ENCODE data around the gene PPARG. TPM values are rescaled to one million over a fixed set of nuclear protein-coding genes. Genes with fewer than 3 reads are reported as not detected.

The PPARG gene
- total and polyA plus RNA-seq, 2 of the 13 experiments (the other 11 are each of a cell fraction or from before 2014, with no cell fraction given): 13.9 to 58.3 TPM

- TF ChIP-seq KDM2A (CRISPR knock-in tag; IDR thresholded peaks at IDR 0.05; ENCODE audit: borderline replicate concordance, low read depth) (peak; percentile 41; the same call in 1 of the 2 replicates), ZNF414 (CRISPR knock-in tag; IDR thresholded peaks at IDR 0.05) (peak; percentile 50; the same call in 1 of the 2 replicates), HMGXB4 (CRISPR knock-in tag; IDR thresholded peaks at IDR 0.05; ENCODE audit: borderline replicate concordance in 1 of 2, low read depth in 1 of 2) (0 out of 4 replicates have a peak, but pooled peaks of 1 of the 2 experiments have one; percentile 7), ZSCAN30 (CRISPR knock-in tag; IDR thresholded peaks at IDR 0.05) (no peak), MBNL3 (CRISPR knock-in tag; conservative IDR thresholded peaks at IDR 0.05) (no peak), NFATC3 (CRISPR knock-in tag; IDR thresholded peaks at IDR 0.05) (no peak), ARID5B (CRISPR knock-in tag; IDR thresholded peaks at IDR 0.05) (peak; percentile 66; the same call in 1 of the 2 replicates), NRL (CRISPR knock-in tag; IDR thresholded peaks at IDR 0.05; ENCODE audit: borderline replicate concordance) (peak; percentile 64; the same call in 1 of the 2 replicates), NR2F1 (CRISPR knock-in tag; IDR thresholded peaks at IDR 0.05) (no peak), ZNF567 (CRISPR knock-in tag; IDR thresholded peaks at IDR 0.05; ENCODE audit: borderline replicate concordance) (no peak), SOX5 (CRISPR knock-in tag; IDR thresholded peaks at IDR 0.05; ENCODE audit: borderline replicate concordance) (peak; percentile 87; the same call in 1 of the 2 replicates), CENPT (CRISPR knock-in tag; IDR thresholded peaks at IDR 0.05; ENCODE audit: low read depth) (no peak), NFIC (IDR thresholded peaks at IDR 0.05; ENCODE audit: low read length) (peak; percentile 62; the same call in 1 of the 2 replicates), MYNN (CRISPR knock-in tag; IDR thresholded peaks at IDR 0.05; ENCODE audit: low read depth) (no peak), THAP8 (CRISPR knock-in tag; IDR thresholded peaks at IDR 0.05; ENCODE audit: borderline replicate concordance) (no peak), ZNF687 (CRISPR knock-in tag; IDR thresholded peaks at IDR 0.05) (peak; percentile 100)
These were observed 173.5 kb downstream of the PPARG start (continued) for GRCh38 chr3:12462159-12462947.

All from HepG2 (cell line).